ENCODE data around the gene PLCXD3. TPM values are rescaled to one million over a fixed set of nuclear protein-coding genes. Genes with fewer than 3 reads are reported as not detected.

Gene PLCXD3
- total RNA-seq, 1 experiment from 2014 or later = 5.0 TPM

DNA sequence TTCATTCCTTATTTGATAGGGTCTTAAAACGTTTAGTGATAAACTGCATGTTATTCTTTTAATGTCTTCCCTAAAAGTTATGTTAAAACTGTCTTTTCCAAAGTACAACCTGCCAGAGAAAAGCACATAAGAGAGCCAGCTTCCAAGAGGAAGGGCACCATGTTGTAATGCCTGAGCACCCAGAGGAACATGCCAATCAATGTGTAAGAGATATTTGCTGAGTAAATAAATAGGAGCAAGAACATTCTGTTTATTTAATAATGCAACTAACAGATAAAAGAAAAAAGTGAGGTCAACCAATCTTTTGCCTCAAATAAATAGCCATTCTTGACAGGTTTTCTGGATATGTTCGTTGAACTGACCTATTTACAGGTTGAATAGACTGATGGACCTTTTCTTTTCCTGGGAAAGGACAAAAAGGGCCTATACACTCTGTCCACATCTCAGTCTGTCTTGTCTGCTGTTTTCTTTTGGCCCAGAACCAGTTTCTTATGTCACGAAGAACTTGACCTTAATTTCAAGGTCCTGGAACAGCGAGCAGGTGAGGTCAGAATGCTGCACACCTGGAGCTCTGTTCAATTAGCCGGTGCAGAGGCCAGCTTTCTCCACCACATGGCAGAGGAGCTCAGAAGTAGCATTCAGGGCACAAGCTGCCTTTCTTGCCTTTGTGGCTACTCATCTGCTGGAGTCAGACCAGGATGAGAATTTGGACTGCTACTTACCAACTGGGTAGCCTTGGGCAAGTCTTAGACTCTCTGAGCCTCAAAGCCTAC is 77.7 kb downstream of the PLCXD3 start:
- no peaks in the 10 kb centered on the region for H4K20me1 ChIP-seq (ENCODE audit: low read length)
- ChIA-PET POLR2A (ENCODE audit: unreplicated experiment) (no interaction called here), CTCF (no interaction called here)
- ATAC-seq = no peak; the same call in 1 of the 2 replicates
- TF ChIP-seq, protein P1, sequence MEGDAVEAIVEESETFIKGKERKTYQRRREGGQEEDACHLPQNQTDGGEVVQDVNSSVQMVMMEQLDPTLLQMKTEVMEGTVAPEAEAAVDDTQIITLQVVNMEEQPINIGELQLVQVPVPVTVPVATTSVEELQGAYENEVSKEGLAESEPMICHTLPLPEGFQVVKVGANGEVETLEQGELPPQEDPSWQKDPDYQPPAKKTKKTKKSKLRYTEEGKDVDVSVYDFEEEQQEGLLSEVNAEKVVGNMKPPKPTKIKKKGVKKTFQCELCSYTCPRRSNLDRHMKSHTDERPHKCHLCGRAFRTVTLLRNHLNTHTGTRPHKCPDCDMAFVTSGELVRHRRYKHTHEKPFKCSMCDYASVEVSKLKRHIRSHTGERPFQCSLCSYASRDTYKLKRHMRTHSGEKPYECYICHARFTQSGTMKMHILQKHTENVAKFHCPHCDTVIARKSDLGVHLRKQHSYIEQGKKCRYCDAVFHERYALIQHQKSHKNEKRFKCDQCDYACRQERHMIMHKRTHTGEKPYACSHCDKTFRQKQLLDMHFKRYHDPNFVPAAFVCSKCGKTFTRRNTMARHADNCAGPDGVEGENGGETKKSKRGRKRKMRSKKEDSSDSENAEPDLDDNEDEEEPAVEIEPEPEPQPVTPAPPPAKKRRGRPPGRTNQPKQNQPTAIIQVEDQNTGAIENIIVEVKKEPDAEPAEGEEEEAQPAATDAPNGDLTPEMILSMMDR (conservative IDR thresholded peaks at IDR 0.05; ENCODE audit: low read depth, low read length) = no peak
- TF ChIP-seq EZH2phosphoT487 (IDR thresholded peaks at IDR 0.05; ENCODE audit: borderline replicate concordance, low read length) = no peak
- TF ChIP-seq EZH2 (IDR thresholded peaks at IDR 0.05; ENCODE audit: low read length, unreplicated experiment) = no peak
- no peaks in the 10 kb centered on the region for H3K79me2 ChIP-seq (ENCODE audit: low read length)
- no peaks in the 10 kb centered on the region for H3K36me3 ChIP-seq (ENCODE audit: low read depth, low read length)
- no peak overlapping the region for H2AFZ ChIP-seq (ENCODE audit: low read length)
- H3F3A ChIP-seq (ENCODE audit: low read length, unreplicated experiment) = no peaks in the 10 kb centered on the region
- no peaks in the 10 kb centered on the region for H3K27me3 ChIP-seq (ENCODE audit: low read length)
- H3K4me3 ChIP-seq (ENCODE audit: low read length) = no peak overlapping the region
- H3K27ac ChIP-seq (ENCODE audit: low read length) = no peak overlapping the region
- no peak overlapping the region for H3K4me2 ChIP-seq (ENCODE audit: low read length)
- intact Hi-C loops (cut with micrococcal nuclease) = no loop called here
- BruUV-seq (replicated peaks) = no TSS peak
- DNase-seq = no peak
- H3K9me3 ChIP-seq (ENCODE audit: low read length) = no peaks in the 10 kb centered on the region
- no peaks in the 10 kb centered on the region for H3K4me1 ChIP-seq (ENCODE audit: insufficient read depth, low read length)
- H3K9ac ChIP-seq (ENCODE audit: low read length) = no peak overlapping the region
- no peaks in the 10 kb centered on the region for H3K9me2 ChIP-seq (replicated peaks; ENCODE audit: low read length)

DNA sequence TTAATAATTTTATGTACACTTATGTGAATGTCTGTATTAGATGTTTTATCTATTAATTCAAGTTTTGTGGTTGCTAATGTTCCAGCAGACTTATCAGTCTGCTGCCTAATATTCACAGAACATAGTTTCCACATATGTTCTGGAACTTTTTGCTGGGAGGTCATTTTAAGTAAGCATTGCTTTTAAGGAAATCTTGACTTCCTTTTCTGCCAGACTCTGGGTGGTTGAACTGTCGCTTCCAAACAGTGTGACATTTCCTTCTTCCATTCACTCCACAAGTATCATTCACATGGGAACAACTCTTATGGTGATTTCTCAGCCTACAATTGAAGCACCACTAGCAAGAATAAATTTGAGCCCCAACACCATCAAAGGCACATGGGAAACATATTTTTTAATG is 82.9 kb downstream of the PLCXD3 start:
- CTCF ChIA-PET = no interaction called here
- H3K4me3 ChIP-seq (ENCODE audit: low read length) = no peak overlapping the region
- H3K9me3 ChIP-seq (ENCODE audit: low read length) = no peaks in the 10 kb centered on the region
- no peaks in the 10 kb centered on the region for H3K27me3 ChIP-seq (ENCODE audit: low read length)
- no peaks in the 10 kb centered on the region for H4K20me1 ChIP-seq (ENCODE audit: low read length)
- H3F3A ChIP-seq (ENCODE audit: low read length, unreplicated experiment) = no peaks in the 10 kb centered on the region
- POLR2A ChIA-PET (ENCODE audit: unreplicated experiment) = no interaction called here
- H3K36me3 ChIP-seq (ENCODE audit: low read depth, low read length) = no peaks in the 10 kb centered on the region
- H3K27ac ChIP-seq (ENCODE audit: low read length) = no peak overlapping the region
- no peak overlapping the region for H3K9ac ChIP-seq (ENCODE audit: low read length)
- ATAC-seq (no peak), DNase-seq (no peak)
- no peak overlapping the region for H2AFZ ChIP-seq (ENCODE audit: low read length)
- intact Hi-C loops (cut with micrococcal nuclease) = no loop called here
- no peak overlapping the region for H3K4me2 ChIP-seq (ENCODE audit: low read length)
- H3K9me2 ChIP-seq (replicated peaks; ENCODE audit: low read length) = no peaks in the 10 kb centered on the region
- no peaks in the 10 kb centered on the region for H3K4me1 ChIP-seq (ENCODE audit: insufficient read depth, low read length)
- BruUV-seq (replicated peaks) = no TSS peak
- TF ChIP-seq EZH2phosphoT487 (IDR thresholded peaks at IDR 0.05; ENCODE audit: borderline replicate concordance, low read length) (no peak), EZH2 (IDR thresholded peaks at IDR 0.05; ENCODE audit: low read length, unreplicated experiment) (no peak)
- TF ChIP-seq, protein P1 (conservative IDR thresholded peaks at IDR 0.05; ENCODE audit: low read depth, low read length) = no peak
- H3K79me2 ChIP-seq (ENCODE audit: low read length) = no peaks in the 10 kb centered on the region

DNA sequence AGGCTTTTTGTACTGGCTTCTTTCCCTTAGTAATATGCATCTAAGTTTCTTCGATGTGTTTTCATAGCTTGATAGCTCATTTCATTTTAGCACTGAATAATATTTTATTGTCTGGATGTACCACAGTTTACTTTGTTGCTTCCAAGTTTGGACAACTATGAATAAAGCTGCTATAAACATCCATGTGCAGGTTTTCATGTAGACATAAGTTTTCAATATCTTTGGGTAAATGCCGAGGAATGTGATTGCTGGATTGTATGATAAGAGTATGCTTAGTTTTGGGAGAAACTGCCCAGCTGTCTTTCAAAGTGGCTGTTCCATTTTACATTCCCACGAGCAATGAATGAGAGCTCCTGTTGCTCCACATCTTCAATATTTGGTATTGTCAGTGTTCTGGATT is 84.7 kb downstream of the PLCXD3 start:
- H3K9me2 ChIP-seq (replicated peaks; ENCODE audit: low read length) = no peaks in the 10 kb centered on the region
- POLR2A ChIA-PET (ENCODE audit: unreplicated experiment) = no interaction called here
- intact Hi-C loops (cut with micrococcal nuclease) = no loop called here

More for the DNA sequence above, 84.7 kb downstream of the PLCXD3 start:
- Histone ChIP-seq H3K27me3 (ENCODE audit: low read length) (no peaks in the 10 kb centered on the region), H4K20me1 (ENCODE audit: low read length) (no peaks in the 10 kb centered on the region), H3K4me2 (ENCODE audit: low read length) (no peak overlapping the region), H3F3A (ENCODE audit: low read length, unreplicated experiment) (no peaks in the 10 kb centered on the region), H2AFZ (ENCODE audit: low read length) (no peak overlapping the region), H3K9me3 (ENCODE audit: low read length) (no peaks in the 10 kb centered on the region), H3K27ac (ENCODE audit: low read length) (no peak overlapping the region), H3K79me2 (ENCODE audit: low read length) (no peaks in the 10 kb centered on the region), H3K4me1 (ENCODE audit: insufficient read depth, low read length) (0 out of 2 replicates have a peak, but pooled peaks cover 4% of the 10 kb centered on the region), H3K4me3 (ENCODE audit: low read length) (no peak overlapping the region), H3K36me3 (ENCODE audit: low read depth, low read length) (no peaks in the 10 kb centered on the region), H3K9ac (ENCODE audit: low read length) (no peak overlapping the region)
- DNase-seq (no peak), ATAC-seq (no peak)
- no TSS peak for BruUV-seq (replicated peaks)
- CTCF ChIA-PET = no interaction called here
- TF ChIP-seq, protein P1 (conservative IDR thresholded peaks at IDR 0.05; ENCODE audit: low read depth, low read length) = no peak
- TF ChIP-seq EZH2 (IDR thresholded peaks at IDR 0.05; ENCODE audit: low read length, unreplicated experiment) (no peak), EZH2phosphoT487 (IDR thresholded peaks at IDR 0.05; ENCODE audit: borderline replicate concordance, low read length) (no peak)
